A549 (cell line): ENCODE measurements around the gene SGCA. TPM values are rescaled to one million over a fixed set of nuclear protein-coding genes. Genes with fewer than 3 reads are reported as not detected.

Experiments used
- ATAC-seq, 2 experiments: fragments of 200-7000 bp in 1 of 2; fragments of >200 bp in 1 of 2; cut with Nextera tagmentation in 1 of 2; cut with Tn5 transposase in 1 of 2; 3 replicates each; pipeline versions ENCODE4 v1.8.0 to v1.9.1; 2018 to 2020; ENCODE audit warnings: mild to moderate bottlenecking in 1 of 2, moderate library complexity in 1 of 2
- CTCF ChIA-PET: fragments of 300-600 bp; sonication (Branson Sonifier 250); formaldehyde crosslinking; extraction: SDS; loops from one replicate; lab custom pipeline; 2021; ENCODE audit warnings: antibody characterized with exemption, inconsistent platforms; lab: Yijun Ruan, JAX
- POLR2A ChIA-PET: fragments of 350-600 bp; formaldehyde crosslinking; extraction: SDS; loops from one replicate; lab custom pipeline; 2021; ENCODE audit warnings: antibody characterized with exemption, inconsistent platforms; lab: Yijun Ruan, JAX
- DNase-seq, 2 experiments: peaks; one replicate each; pipeline versions ENCODE4 v3.0.0 to v3.0.0-alpha.2; 2011 to 2016; ENCODE audit warnings: low read depth in 1 of 2, low spot score in 1 of 2
- FAIRE-seq: peaks from 2 replicates; lab custom pipeline; 2011; peaks lifted over from hg19 to GRCh38; lab: Jason Lieb, UNC
- H3K27ac ChIP-seq, 2 experiments: fragments of >200 bp; sonication (Bioruptor Twin); formaldehyde crosslinking; 3 replicates each; pipeline ENCODE4 v1.5.1; 2016 to 2017
- H3K4me1 ChIP-seq: fragments of >200 bp; sonication (Bioruptor Twin); formaldehyde crosslinking; 3 replicates; pipeline ENCODE4 v1.6.1; 2016
- H3K4me2 ChIP-seq: fragments of >200 bp; sonication (Bioruptor Twin); formaldehyde crosslinking; 3 replicates; pipeline ENCODE4 v1.6.1; 2016
- H3K4me3 ChIP-seq: fragments of >200 bp; sonication (Bioruptor Twin); formaldehyde crosslinking; 3 replicates; pipeline ENCODE4 v1.5.1; 2016
- H3K9me3 ChIP-seq: fragments of >200 bp; sonication (Bioruptor Twin); formaldehyde crosslinking; 3 replicates; pipeline ENCODE4 v1.6.1; 2016
- ATOH8 ChIP-seq: fragments of 250-450 bp; sonication (Bioruptor Pico); IDR thresholded peaks from 2 replicates; pipeline ENCODE4 v1.5.0; 2020; ENCODE audit warnings: low read depth, mild to moderate bottlenecking, moderate library complexity
- CEBPB ChIP-seq, 2 experiments: fragments of >200 bp in 1 of 2; sonication (Bioruptor Twin) in 1 of 2; formaldehyde crosslinking in 1 of 2; IDR thresholded peaks; 2 replicates each; pipeline ENCODE4 v1.6.1; 2012 to 2016
- CHD2 ChIP-seq: fragments of 150-350 bp; IDR thresholded peaks from 2 replicates; pipeline ENCODE4 v1.6.1; 2014; ENCODE audit warnings: low read length; ENCODE audit not compliant: partially characterized antibody
- CTCF ChIP-seq: fragments of >200 bp; sonication (Bioruptor Twin); formaldehyde crosslinking; IDR thresholded peaks from 3 replicates; pipeline ENCODE4 v1.5.1; 2016
- EHF ChIP-seq: fragments of 250-450 bp; sonication (Bioruptor Pico); IDR thresholded peaks from 2 replicates; pipeline ENCODE4 v1.5.0; 2020; ENCODE audit warnings: mild to moderate bottlenecking
- EHMT2 ChIP-seq: fragments of 200-600 bp; sonication (generic); IDR thresholded peaks from 2 replicates; pipeline ENCODE4 v1.6.1; 2016; ENCODE audit warnings: antibody characterized with exemption, low read depth, mild to moderate bottlenecking, moderate library complexity
- ESRRA ChIP-seq: fragments of 150-350 bp; IDR thresholded peaks from 2 replicates; pipeline ENCODE4 v1.6.1; 2014; ENCODE audit warnings: mild to moderate bottlenecking, low read length, borderline replicate concordance
- HDAC2 ChIP-seq: fragments of 200-600 bp; sonication (generic); IDR thresholded peaks from 2 replicates; pipeline ENCODE4 v1.6.1; 2016
- HEYL ChIP-seq: fragments of 250-450 bp; sonication (Bioruptor Pico); IDR thresholded peaks from 2 replicates; pipeline ENCODE4 v1.8.0; 2021; ENCODE audit warnings: mild to moderate bottlenecking, moderate library complexity
- HOXA7 ChIP-seq: fragments of 250-450 bp; sonication (Bioruptor Pico); IDR thresholded peaks from 2 replicates; pipeline ENCODE4 v1.5.0; 2020; ENCODE audit warnings: mild to moderate bottlenecking, moderate library complexity
- HOXB5 ChIP-seq: fragments of 250-450 bp; sonication (Bioruptor Pico); IDR thresholded peaks from 2 replicates; pipeline ENCODE4 v1.5.0; 2020; ENCODE audit warnings: mild to moderate bottlenecking, moderate library complexity
- MAFK ChIP-seq: fragments of 450-650 bp; IDR thresholded peaks from 2 replicates; pipeline ENCODE4 v1.6.1; 2014; ENCODE audit not compliant: partially characterized antibody
- MAZ ChIP-seq: fragments of 150-350 bp; IDR thresholded peaks from 2 replicates; pipeline ENCODE4 v1.6.1; 2014; ENCODE audit warnings: antibody characterized with exemption, low read depth, low read length, borderline replicate concordance
- RAD21 ChIP-seq, 2 experiments: fragments of >200 bp in 1 of 2; sonication (Bioruptor Twin) in 1 of 2; formaldehyde crosslinking in 1 of 2; IDR thresholded peaks in 1 of 2; conservative IDR thresholded peaks in 1 of 2; 2 replicates in 1 of 2; 3 replicates in 1 of 2; pipeline ENCODE4 v1.6.1; 2012 to 2018; ENCODE audit warnings: inconsistent platforms in 1 of 2
- RCOR1 ChIP-seq: fragments of 150-350 bp; IDR thresholded peaks from 2 replicates; pipeline ENCODE4 v1.6.1; 2014; ENCODE audit warnings: antibody characterized with exemption, low read length, low read depth
- ZC3H11A ChIP-seq: fragments of 450-650 bp; IDR thresholded peaks from 2 replicates; pipeline ENCODE4 v1.6.1; 2014; ENCODE audit warnings: antibody characterized with exemption, mild to moderate bottlenecking
- ZNF302 ChIP-seq: fragments of 250-450 bp; sonication (Bioruptor Pico); IDR thresholded peaks from 2 replicates; pipeline ENCODE4 v1.9.0; 2021; ENCODE audit warnings: inconsistent platforms, mild to moderate bottlenecking, moderate library complexity
- WGBS: methylation state at CpG from one replicate; pipeline ENCODE4 v1.1.6; 2017; ENCODE audit errors: missing lambda C conversion rate; 5-methylcytosine and 5-hydroxymethylcytosine counted together
- polyA plus RNA-seq, 4 experiments: library from polyadenylated mRNA; depleted of rRNA in 3 of 4; stranded (reverse); fragments of >200 nt; fragmentation: RNase III in 1 of 4; extraction: RNeasy Plus Mini Kit Qiagen cat#74134 plus additional on column Dnase treatment in 1 of 4; gene quantifications; 2 replicates in 3 of 4; 3 replicates in 1 of 4; pipeline ENCODE4 v1.2.3, GENCODE V29; 2011 to 2017

Gene SGCA
- polyA plus RNA-seq, 2 of the 4 experiments (the other 2 are of a cell fraction): 0.44 to 3.4 TPM

- CTCF ChIA-PET: interaction anchor here (0.7 to 60.2 kb wide), 8 partner anchors 5 to 153 kb away, joined by 3 to 1356 read pairs (median 72); partner anchors contain the start of genes PDK2 and SGCA
- Histone ChIP-seq H3K27ac (no peak overlapping the region), H3K4me3 (no peak overlapping the region), H3K9me3 (no peaks in the 10 kb centered on the region), H3K4me2 (no peak overlapping the region), H3K4me1 (peaks cover 41% of the 10 kb centered on the region)
- POLR2A ChIA-PET: no interaction called here
- no peak for DNase-seq
- no peak for FAIRE-seq
- no peak for ATAC-seq
- 93% methylated on average over 6 of the region's 6 CpGs for WGBS
- TF ChIP-seq ATOH8 (CRISPR knock-in tag) (no peak), CEBPB (IDR thresholded peaks at IDR 0.05) (no peak), RAD21 (conservative IDR thresholded peaks at IDR 0.05 in 1 of 2, IDR thresholded peaks at IDR 0.05 in 1 of 2) (no peak), ESRRA (no peak), EHMT2 (no peak)
- TF ChIP-seq, all 56 proteins: peak for 0
Measured at GRCh38 chr17:50144355-50144754, 21.4 kb upstream of the SGCA start.

DNA sequence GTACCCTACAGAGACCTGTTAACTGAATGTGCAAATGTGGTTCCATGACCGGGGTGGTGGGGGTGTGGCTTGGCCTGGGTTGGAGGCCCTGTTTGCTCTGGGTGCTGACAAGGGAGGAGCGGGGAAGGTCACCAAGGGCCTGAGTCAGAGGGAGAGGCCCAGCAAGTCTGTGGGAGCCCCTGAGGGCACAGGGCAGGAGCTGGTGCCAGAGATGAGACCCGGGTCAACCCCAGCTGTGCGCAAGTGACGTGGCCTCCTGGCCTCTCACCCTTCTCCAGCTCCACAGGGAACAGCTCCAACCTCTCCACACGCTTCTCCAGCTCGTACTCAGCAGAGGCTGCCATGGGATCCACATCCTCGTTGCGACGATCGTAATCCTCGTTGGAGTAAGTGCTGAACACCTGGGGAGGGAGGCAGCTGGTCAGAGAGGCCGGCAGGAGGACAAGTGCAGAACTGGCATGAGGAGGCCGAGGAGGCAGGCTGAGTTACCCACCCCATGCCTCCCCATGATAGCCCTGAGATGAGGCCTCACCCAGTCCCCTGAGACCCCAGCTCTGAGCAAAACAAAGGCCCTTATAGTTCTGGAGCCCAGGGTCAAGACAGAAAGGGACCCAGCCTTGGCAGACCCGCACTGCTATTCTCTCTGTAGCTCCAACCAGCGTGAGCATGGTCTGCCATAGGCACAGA, 20.8 kb upstream of the SGCA start:
- CTCF ChIA-PET: interaction anchor here (0.7 to 60.2 kb wide), 10 partner anchors 6 to 153 kb away, joined by 3 to 1356 read pairs (median 8); partner anchors contain the start of genes PDK2 and SGCA

More for the DNA sequence above, 20.8 kb upstream of the SGCA start:
- POLR2A ChIA-PET: no interaction called here
- DNase-seq (no peak), ATAC-seq (no peak), FAIRE-seq (no peak)
- H3K27ac ChIP-seq: no peak overlapping the region
- no peaks in the 10 kb centered on the region for H3K9me3 ChIP-seq
- 78% methylated on average over 16 of the region's 16 CpGs for WGBS
- peaks cover 41% of the 10 kb centered on the region for H3K4me1 ChIP-seq
- H3K4me2 ChIP-seq: 0 out of 3 replicates have a peak overlapping the region, but pooled peaks have one; percentile 95
- H3K4me3 ChIP-seq: no peak overlapping the region
- TF ChIP-seq ZNF302 (CRISPR knock-in tag): no peak
- TF ChIP-seq CHD2: no peak
- TF ChIP-seq CTCF: no peak
- no peak for TF ChIP-seq HOXB5 (CRISPR knock-in tag)
- TF ChIP-seq EHF: no peak
- TF ChIP-seq MAFK: no peak
- TF ChIP-seq RCOR1: no peak
- no peak for TF ChIP-seq EHMT2
- no peak for TF ChIP-seq ZC3H11A
- no peak for TF ChIP-seq HDAC2
- TF ChIP-seq HEYL (CRISPR knock-in tag): no peak
- TF ChIP-seq ATOH8 (CRISPR knock-in tag): no peak
- TF ChIP-seq HOXA7 (CRISPR knock-in tag): no peak
- no peak for TF ChIP-seq MAZ
